Sigmoid colon (tissue), 4 donors: ENCODE data around the gene TAOK1.

Source experiments
- EP300 ChIP-seq, 4 donors: sonication (generic); formaldehyde crosslinking; IDR thresholded peaks; one replicate each; pipeline ENCODE4 v1.6.1; 2017; ENCODE audit warnings: antibody characterized with exemption in 4 of 4
- POLR2A ChIP-seq, 2 donors: fragments of 450-650 bp; IDR thresholded peaks; one replicate each; pipeline ENCODE4 v1.6.1; 2016; ENCODE audit warnings: antibody characterized with exemption in 2 of 2, mild to moderate bottlenecking in 2 of 2, moderate library complexity in 2 of 2
- POLR2AphosphoS5 ChIP-seq, 4 donors: sonication (generic); formaldehyde crosslinking; IDR thresholded peaks; one replicate each; pipeline ENCODE4 v1.6.1; 2017; ENCODE audit warnings: antibody characterized with exemption in 4 of 4
- TF ChIP-seq, protein P1 (sequence below), 4 experiments: fragments of 450-650 bp in 3 of 4; fragments of 200-600 bp in 1 of 4; IDR thresholded peaks; one replicate each; pipeline ENCODE4 v1.5.1; 2016 to 2019; ENCODE audit warnings: antibody characterized with exemption in 4 of 4, mild to moderate bottlenecking in 3 of 4, moderate library complexity in 2 of 4

DNA sequence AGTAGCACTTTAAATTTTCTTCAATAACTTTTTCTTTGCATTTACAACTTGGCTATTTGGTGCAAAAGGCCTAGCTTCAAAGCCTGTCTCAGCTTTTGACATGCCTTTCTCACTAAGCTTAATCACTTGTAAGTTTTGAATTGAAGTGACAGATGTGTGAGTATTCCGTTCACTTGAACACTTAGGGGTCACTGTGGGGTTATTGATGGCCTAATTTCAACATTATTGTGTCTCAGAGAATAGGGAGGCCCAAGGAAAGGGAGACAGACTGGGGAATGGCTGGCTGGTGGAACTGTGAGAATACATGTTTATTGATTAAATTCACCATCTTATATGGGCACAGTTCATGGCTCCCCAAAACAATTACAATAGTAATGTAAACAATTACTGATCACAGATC is 84.1 kb downstream of the TAOK1 start:
- TF ChIP-seq, protein P1, sequence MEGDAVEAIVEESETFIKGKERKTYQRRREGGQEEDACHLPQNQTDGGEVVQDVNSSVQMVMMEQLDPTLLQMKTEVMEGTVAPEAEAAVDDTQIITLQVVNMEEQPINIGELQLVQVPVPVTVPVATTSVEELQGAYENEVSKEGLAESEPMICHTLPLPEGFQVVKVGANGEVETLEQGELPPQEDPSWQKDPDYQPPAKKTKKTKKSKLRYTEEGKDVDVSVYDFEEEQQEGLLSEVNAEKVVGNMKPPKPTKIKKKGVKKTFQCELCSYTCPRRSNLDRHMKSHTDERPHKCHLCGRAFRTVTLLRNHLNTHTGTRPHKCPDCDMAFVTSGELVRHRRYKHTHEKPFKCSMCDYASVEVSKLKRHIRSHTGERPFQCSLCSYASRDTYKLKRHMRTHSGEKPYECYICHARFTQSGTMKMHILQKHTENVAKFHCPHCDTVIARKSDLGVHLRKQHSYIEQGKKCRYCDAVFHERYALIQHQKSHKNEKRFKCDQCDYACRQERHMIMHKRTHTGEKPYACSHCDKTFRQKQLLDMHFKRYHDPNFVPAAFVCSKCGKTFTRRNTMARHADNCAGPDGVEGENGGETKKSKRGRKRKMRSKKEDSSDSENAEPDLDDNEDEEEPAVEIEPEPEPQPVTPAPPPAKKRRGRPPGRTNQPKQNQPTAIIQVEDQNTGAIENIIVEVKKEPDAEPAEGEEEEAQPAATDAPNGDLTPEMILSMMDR (IDR thresholded peaks at IDR 0.05) = no peak
- TF ChIP-seq POLR2A (IDR thresholded peaks at IDR 0.05) (no peak), EP300 (IDR thresholded peaks at IDR 0.05) (no peak), POLR2AphosphoS5 (IDR thresholded peaks at IDR 0.05) (no peak)
